HepG2 (cell line): ENCODE results near the gene USP7. TPM values are rescaled to one million over a fixed set of nuclear protein-coding genes. Genes with fewer than 3 reads are reported as not detected.

ENCODE experiments used
- NCOA2 ChIP-seq: sonication (generic); formaldehyde crosslinking; IDR thresholded peaks from 2 replicates; pipeline ENCODE4 v1.8.0; 2022; ENCODE audit warnings: inconsistent platforms
- RFX5 ChIP-seq: IDR thresholded peaks from 2 replicates; pipeline ENCODE4 v1.6.1; 2011; ENCODE audit warnings: low read depth, low read length, improper control_type of control experiment
- ZFP62 ChIP-seq: sonication (generic); formaldehyde crosslinking; IDR thresholded peaks from 2 replicates; pipeline ENCODE4 v1.4.0; 2020; ENCODE audit warnings: missing genetic modification reagents
- ZNF407 ChIP-seq: sonication (generic); formaldehyde crosslinking; IDR thresholded peaks from one replicate; pipeline ENCODE4 v1.5.1; 2020; ENCODE audit warnings: mild to moderate bottlenecking, missing genetic modification reagents; ENCODE audit errors: not compliant biosample characterization
- polyA plus RNA-seq, 8 experiments: library from polyadenylated mRNA; depleted of rRNA in 3 of 8; stranded (reverse) in 7 of 8; unstranded in 1 of 8; fragments of >200 nt; fragmentation: Illumina TruSeq in 4 of 8; extraction: Trizol in 4 of 8; gene quantifications; 2 replicates each; pipeline versions ENCODE4 v1.2.1 to v1.2.3, GENCODE V29; 2011 to 2016; ENCODE audit warnings: low read depth in 4 of 8, missing spikeins in 1 of 8, mixed read lengths in 1 of 8; ENCODE audit not compliant: insufficient read depth in 1 of 8
- total RNA-seq, 5 experiments: library from RNA; depleted of rRNA; stranded (reverse); fragments of >200 nt; fragmentation: Illumina TruSeq; extraction: Trizol; gene quantifications; 2 replicates each; pipeline ENCODE4 v1.2.3, GENCODE V29; 2016; ENCODE audit warnings: low read depth in 1 of 5

Gene USP7
- total and polyA plus RNA-seq, 2 of the 13 experiments (the other 11 are each of a cell fraction or from before 2014, with no cell fraction given): 52.5 to 173 TPM

GRCh38 chr16:8949536-8950418 lies 13.9 kb downstream of the USP7 start (continued):
- TF ChIP-seq ZNF407 (CRISPR knock-in tag): no peak
- no peak for TF ChIP-seq RFX5
- TF ChIP-seq ZFP62 (CRISPR knock-in tag): no peak
- 0 out of 2 replicates have a peak, but pooled peaks have one; percentile 19 for TF ChIP-seq NCOA2 (CRISPR knock-in tag)
